GM21390 (cell line): ENCODE measurements around the gene PTPN20.
"Not testable (repeated sequence)": the region's sequence is repeated elsewhere in the genome, so short reads cannot be mapped to it uniquely, and the experiment has no call there.

Experiments
- ATAC-seq: cut with Tn5 transposase; IDR thresholded peaks from one replicate; pipeline ENCODE4 v1.9.1; 2021; ENCODE audit not compliant: unreplicated experiment

Gene PTPN20

GRCh38 chr10:46952540-46952939 is 41.3 kb downstream of the PTPN20 start:
- not testable (repeated sequence) for ATAC-seq

DNA sequence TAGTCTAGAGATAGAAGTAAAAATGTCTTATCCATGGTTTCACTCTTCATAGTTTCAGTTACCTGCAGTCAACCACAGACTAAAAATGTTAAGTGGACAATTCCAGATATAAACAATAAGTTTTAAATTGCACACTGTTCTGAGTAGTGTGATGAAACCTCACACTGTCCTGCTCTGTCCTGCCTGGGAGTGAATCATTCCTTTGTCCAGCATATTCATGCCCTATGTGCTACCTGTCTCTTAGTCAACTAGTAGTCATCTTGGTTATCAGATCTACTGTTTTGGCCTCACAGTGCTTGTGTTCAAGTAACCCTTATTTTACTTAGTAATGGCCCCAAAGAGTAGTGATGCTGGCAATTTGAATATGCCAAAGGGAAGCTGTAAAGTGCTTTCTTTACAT is 49.5 kb downstream of the PTPN20 start:
- not testable (repeated sequence) for ATAC-seq

- ATAC-seq, result not testable (repeated sequence)
Measured at GRCh38 chr10:46963356-46963755, 52.1 kb downstream of the PTPN20 start.

- not testable (repeated sequence) for ATAC-seq
Measured at GRCh38 chr10:46967013-46967412, 55.8 kb downstream of the PTPN20 start.

- not testable (repeated sequence) for ATAC-seq
Measured at GRCh38 chr10:46980223-46980622, 69.0 kb downstream of the PTPN20 start.

DNA sequence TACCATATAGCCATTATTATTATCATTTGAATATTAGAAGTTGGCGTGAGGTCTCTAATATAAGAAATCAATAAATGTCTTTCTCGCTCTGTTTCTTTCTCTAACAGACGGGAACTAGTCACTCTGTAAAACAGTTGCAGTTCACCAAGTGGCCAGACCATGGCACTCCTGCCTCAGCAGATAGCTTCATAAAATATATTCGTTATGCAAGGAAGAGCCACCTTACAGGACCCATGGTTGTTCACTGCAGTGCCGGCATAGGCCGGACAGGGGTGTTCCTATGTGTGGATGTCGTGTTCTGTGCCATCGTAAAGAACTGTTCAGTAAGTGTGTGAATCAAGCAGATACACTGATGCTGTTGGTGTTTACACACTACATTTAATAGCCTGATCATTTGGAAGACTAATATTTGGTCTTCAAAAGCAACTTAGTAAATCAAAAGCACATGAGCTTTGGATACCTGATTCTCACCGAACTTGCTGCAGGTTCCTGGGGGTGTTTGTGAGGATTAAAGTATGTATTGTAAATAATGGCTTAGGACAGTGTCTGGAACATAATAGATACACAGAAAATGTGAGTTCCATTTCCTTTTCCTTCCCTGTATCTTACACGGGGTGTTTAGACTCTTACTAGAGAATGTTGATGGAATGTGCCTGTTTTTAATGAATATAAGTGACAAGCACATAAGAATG is 76.2 kb downstream of the PTPN20 start:
- not testable (repeated sequence) for ATAC-seq

GRCh38 chr10:46992803-46993561 is 81.8 kb downstream of the PTPN20 start:
- no peak for ATAC-seq

DNA sequence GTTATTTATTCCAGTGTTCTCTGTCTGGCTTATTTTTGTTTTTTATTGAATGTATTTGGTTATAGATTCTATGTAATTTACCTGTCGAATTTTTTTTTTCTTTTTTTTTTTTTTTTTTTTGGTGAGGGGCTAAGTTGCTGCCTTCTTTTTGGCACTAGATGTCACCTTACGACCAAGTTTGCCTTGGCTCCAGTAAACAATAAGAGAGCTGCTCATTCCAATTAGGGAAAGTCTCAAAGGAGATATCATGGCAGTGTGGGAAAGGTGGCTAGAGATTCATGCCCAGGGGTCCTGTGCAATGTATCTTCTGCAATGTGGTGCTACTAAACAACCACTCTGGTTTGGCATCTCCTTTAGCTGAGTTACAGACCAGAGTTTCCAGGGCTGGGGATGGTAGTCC is 84.0 kb downstream of the PTPN20 start:
- no peak for ATAC-seq

- ATAC-seq, result no peak
Measured at GRCh38 chr10:46998192-46998591, 87.0 kb downstream of the PTPN20 start.

- no peak for ATAC-seq
Measured at GRCh38 chr10:46998595-46998994, 87.4 kb downstream of the PTPN20 start.

- ATAC-seq, result no peak
Measured at GRCh38 chr10:46999217-46999616, 88.0 kb downstream of the PTPN20 start.

- ATAC-seq, result no peak
Measured at GRCh38 chr10:47008769-47009168, 97.5 kb downstream of the PTPN20 start.

DNA sequence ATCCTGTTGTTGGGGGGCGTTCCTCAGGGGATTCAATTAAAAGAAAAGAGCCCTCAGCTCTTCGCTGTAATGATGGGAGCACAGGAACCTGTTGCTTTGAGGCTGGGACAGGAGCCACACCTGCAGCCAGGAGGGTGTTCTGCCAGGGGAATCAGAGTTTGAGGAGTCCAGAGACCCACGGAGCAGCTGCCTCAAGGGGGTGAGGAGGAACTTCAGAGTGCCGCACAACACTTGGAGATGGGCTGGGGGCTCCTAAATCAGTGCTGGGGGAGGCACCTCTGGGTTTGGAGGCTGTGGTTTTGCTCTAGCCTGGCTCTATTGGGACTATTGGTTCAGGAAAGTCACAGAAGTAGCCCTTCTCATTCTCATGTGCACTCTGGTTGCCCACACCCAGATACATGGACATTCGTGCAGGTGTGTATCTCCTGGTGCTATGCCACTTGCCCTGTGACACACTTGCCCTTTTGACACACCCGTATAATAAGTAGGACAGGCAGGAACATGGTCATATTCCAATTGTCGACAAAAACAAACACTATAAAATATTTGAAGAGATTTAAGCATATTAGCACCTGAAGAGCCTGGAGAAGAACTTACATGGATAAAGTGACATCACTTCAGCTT is 98.1 kb downstream of the PTPN20 start:
- no peak for ATAC-seq

DNA sequence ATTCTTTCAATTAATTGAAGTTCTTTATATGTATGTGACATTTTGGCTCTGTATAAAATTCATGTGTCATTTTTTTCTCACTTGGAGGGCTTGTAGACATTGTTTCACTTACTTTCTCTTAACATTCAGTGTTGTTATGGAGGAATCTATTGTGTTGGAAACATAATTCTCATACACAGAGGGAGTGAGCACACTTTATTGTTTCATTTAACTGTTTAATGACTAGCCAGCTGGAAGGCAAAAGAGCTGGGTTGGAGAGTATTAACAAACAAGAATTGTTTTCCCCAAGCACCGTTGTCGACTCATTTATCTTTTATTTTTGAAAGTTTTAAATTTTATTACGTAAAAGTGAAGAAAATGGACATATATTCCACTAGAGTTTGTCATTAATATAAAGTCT is 98.8 kb downstream of the PTPN20 start:
- no peak for ATAC-seq

- ATAC-seq, result no peak
Measured at GRCh38 chr10:47012214-47012613, 101.0 kb downstream of the PTPN20 start.

DNA sequence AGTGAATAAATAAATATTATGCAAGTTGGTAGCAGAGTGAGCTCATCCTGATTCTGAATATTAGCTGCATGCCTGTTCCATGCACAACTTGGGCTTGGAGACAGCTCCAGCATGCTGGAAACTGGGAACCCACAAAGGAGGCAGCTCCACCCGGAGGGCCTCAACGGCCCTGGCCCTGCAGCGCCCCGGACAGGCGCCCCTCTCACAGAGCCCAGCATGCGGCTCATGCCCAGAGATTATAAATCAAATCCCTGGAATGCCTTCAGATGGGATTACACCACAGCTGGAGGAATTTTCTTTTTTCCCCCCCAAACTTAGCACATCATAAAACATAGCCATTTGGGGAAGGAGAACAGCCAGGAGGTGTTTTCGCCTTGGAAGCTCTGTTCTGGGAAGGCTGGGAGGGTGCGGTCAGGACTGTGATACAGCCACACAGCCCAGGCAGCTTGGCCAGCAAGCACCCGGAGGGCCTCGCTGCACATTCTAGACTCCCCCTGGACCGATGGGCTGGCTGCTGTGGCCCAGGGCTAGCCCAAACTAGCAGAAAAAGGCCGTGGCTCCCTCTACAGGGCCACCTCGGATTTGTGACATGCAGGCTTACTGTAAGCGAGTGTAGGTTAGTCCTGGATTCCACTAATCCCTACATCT is 102.4 kb downstream of the PTPN20 start:
- ATAC-seq, result no peak

- no peak for ATAC-seq
Measured at GRCh38 chr10:47015404-47015803, 104.2 kb downstream of the PTPN20 start.

GRCh38 chr10:47016564-47016963 is 105.3 kb downstream of the PTPN20 start:
- no peak for ATAC-seq

DNA sequence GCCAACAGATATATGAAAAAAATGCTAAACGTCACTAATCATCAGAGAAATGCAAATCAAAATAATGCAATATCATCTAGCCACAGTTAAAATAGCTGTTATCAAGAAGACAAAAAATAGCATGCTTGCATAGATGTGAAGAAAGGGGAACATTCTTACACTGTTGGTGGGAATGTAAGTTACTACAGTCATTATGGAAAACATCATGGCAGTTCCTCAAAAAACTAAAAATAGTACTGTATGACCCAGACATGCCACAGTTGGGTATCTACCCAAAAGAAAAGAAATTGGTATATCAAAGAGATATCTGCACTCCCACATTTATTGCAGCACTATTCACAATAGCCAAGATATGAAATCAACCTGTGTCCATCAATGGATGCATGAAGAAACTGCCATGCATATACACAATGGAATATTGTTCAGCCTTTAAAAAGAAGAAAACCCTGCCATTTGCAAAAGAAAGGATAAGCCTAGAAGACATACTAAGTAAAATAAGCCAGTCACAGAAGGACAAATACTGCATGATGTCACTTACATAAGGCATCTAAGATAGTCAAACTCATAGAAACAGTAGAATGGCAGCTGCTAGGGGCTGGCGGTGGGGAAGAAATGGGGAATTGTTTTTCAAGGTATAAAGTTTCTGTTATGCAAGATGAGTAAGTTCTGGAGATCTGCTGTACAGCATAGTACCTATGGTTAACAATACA is 107.0 kb downstream of the PTPN20 start:
- ATAC-seq, result no peak

DNA sequence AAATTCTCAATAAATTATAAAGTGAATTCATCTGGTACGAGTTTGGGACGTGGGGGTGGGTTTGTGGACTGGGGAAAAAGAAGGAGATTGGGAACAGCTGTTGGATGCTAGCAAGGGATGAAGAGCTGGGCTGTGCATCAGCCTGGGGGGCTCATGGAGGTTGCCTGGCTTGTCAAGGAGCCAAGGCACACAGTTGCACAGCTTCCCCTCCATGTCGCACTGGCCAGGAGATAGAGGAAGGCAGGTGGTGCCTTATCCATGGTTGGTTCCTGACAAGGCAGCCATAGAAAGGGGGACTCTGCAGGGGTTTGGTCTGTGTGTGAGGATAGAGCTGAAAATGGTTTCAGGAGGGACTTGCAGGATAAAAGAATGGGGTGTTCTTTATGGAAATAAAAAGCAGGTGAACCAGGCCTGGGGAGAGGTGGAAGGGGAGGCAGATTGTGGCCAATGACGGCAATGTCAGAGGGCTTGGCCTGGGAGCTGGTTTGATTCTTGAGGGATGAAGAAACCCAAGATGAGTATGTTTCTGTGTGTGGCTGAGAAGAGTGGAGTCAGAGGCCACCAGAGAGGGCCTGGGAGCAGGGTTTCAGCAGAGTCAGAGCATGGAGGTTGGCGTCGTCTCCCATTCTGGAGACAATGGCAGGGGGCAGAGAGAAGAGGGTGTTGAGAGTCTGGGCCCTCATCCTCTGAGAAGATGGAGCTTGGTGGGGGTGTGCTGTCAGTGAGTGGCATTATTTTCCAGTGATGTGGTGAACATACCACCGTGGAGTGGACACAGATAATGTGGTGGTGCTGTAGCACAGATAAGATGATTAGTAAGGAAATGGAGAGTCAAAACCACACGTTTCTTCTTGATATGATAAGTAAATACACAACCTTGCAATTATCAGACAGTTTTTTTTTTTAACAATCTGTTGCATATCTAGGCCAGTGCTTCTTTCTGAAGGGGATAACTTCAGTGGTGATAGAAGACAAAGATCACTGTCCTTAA is 108.2 kb downstream of the PTPN20 start:
- ATAC-seq, result no peak
